ENCODE measurements around the gene SH2D3C. TPM values are rescaled to one million over a fixed set of nuclear protein-coding genes. Genes with fewer than 3 reads are reported as not detected.
A peak's percentile ranks its signal among the peaks of the same experiment; 100 is the strongest.

The SH2D3C gene
- total and polyA plus RNA-seq, 9 of the 15 experiments (the other 6 are each of a cell fraction or from before 2014, with no cell fraction given) = 0.03 to 1.2 (median 0.22) TPM; not detected in 1

- Histone ChIP-seq H3K9me3 (replicated peaks; ENCODE audit: control insufficient read depth, insufficient read depth, low read depth, low read length) (no peaks in the 10 kb centered on the region), H3K9ac (ENCODE audit: insufficient read depth in 1 of 2, low read depth in 2 of 2, low read length in 2 of 2) (peak overlapping the region in 1 of 2 experiments; percentile 91; a peak in 1 of 4 replicates), H3K79me2 (ENCODE audit: control insufficient read depth, insufficient read depth, low read length) (no peaks in the 10 kb centered on the region), H3K4me2 (ENCODE audit: insufficient read depth, low read length) (peak overlapping the region; percentile 74), H3K27ac (ENCODE audit: extremely low read depth, low read depth, low read length) (no peak overlapping the region), H3K27me3 (ENCODE audit: control insufficient read depth in 2 of 2, insufficient read depth in 2 of 2, low read length in 2 of 2) (no peaks in the 10 kb centered on the region), H2AFZ (ENCODE audit: low read depth, low read length) (peak overlapping the region; percentile 92), H3K4me3 (no peak overlapping the region), H4K20me1 (replicated peaks; ENCODE audit: control insufficient read depth, insufficient read depth, low read length) (no peaks in the 10 kb centered on the region), H3K4me1 (replicated peaks in 1 of 2; ENCODE audit: control insufficient read depth in 2 of 2, insufficient read depth in 2 of 2, low read length in 2 of 2) (peaks cover 29 to 40% of the 10 kb centered on the region in 2 experiments), H3K9me1 (ENCODE audit: control insufficient read depth, insufficient read depth, low read length) (no peaks in the 10 kb centered on the region), H3K36me3 (ENCODE audit: control insufficient read depth, insufficient read depth, low read length) (no peaks in the 10 kb centered on the region)
- POLR2A ChIA-PET = interaction anchor here (1.0 to 1.6 kb wide), 2 partner anchors 9 to 15 kb away, joined by 3 to 4 read pairs; no protein-coding TSS in a partner anchor
- in situ Hi-C loops (cut with MboI) = no loop called here
- CTCF ChIA-PET (ENCODE audit: low intra/inter-chr PET ratio) = no interaction called here
- DNase-seq (ENCODE audit: extremely low read depth in 1 of 4, low spot score in 3 of 4) (no peak), FAIRE-seq (no peak), ATAC-seq (no peak)
- WGBS (ENCODE audit: insufficient coverage, low coverage, missing lambda C conversion rate) = 72% methylated on average over 6 of the region's 7 CpGs
- TF ChIP-seq NFE2 (IDR thresholded peaks at IDR 0.05; ENCODE audit: low read depth) (no peak), LCOR (CRISPR knock-in tag; IDR thresholded peaks at IDR 0.05) (0 out of 2 replicates have a peak, but pooled peaks have one; percentile 11)
- intact Hi-C loops (cut with micrococcal nuclease) = no loop called here
- no TSS peak for BruUV-seq (replicated peaks)
Measured at GRCh38 chr9:127826253-127826913, 47.9 kb upstream of the SH2D3C start.

GRCh38 chr9:127825319-127826051, 47.0 kb upstream of the SH2D3C start:
- DNase-seq (ENCODE audit: extremely low read depth in 1 of 4, low spot score in 3 of 4) (peak; percentile 81 to 89 (median 86)), FAIRE-seq (peak; percentile 80), ATAC-seq (peak; percentile 79)
- CTCF ChIA-PET (ENCODE audit: low intra/inter-chr PET ratio) = no interaction called here
- Histone ChIP-seq H3K36me3 (ENCODE audit: control insufficient read depth, insufficient read depth, low read length) (no peaks in the 10 kb centered on the region), H3K27me3 (ENCODE audit: control insufficient read depth in 2 of 2, insufficient read depth in 2 of 2, low read length in 2 of 2) (no peaks in the 10 kb centered on the region), H3K9ac (ENCODE audit: insufficient read depth in 1 of 2, low read depth in 2 of 2, low read length in 2 of 2) (peak overlapping the region; percentile 21 to 91), H3K9me1 (ENCODE audit: control insufficient read depth, insufficient read depth, low read length) (no peaks in the 10 kb centered on the region), H3K4me1 (replicated peaks in 1 of 2; ENCODE audit: control insufficient read depth in 2 of 2, insufficient read depth in 2 of 2, low read length in 2 of 2) (peaks cover 29 to 40% of the 10 kb centered on the region in 2 experiments), H3K79me2 (ENCODE audit: control insufficient read depth, insufficient read depth, low read length) (no peaks in the 10 kb centered on the region), H3K9me3 (replicated peaks; ENCODE audit: control insufficient read depth, insufficient read depth, low read depth, low read length) (no peaks in the 10 kb centered on the region), H3K27ac (ENCODE audit: extremely low read depth, low read depth, low read length) (no peak overlapping the region; the same call in 1 of the 3 replicates), H4K20me1 (replicated peaks; ENCODE audit: control insufficient read depth, insufficient read depth, low read length) (no peaks in the 10 kb centered on the region), H3K4me3 (0 out of 2 replicates have a peak overlapping the region, but pooled peaks have one; percentile 24), H2AFZ (ENCODE audit: low read depth, low read length) (peak overlapping the region; percentile 92), H3K4me2 (ENCODE audit: insufficient read depth, low read length) (peak overlapping the region; percentile 74)
- POLR2A ChIA-PET = interaction anchor here (0.9 to 1.4 kb wide), 5 partner anchors 8 to 318 kb away, joined by 3 to 4 read pairs (median 3); no protein-coding TSS in a partner anchor
- no TSS peak for BruUV-seq (replicated peaks)
- in situ Hi-C loops (cut with MboI) (no loop called here), intact Hi-C loops (cut with micrococcal nuclease) (no loop called here)
- WGBS (ENCODE audit: insufficient coverage, low coverage, missing lambda C conversion rate) = 37% methylated on average over 15 of the region's 42 CpGs
- TF ChIP-seq ARID2 (IDR thresholded peaks at IDR 0.05) (no peak), DPF2 (IDR thresholded peaks at IDR 0.05) (0 out of 2 replicates have a peak, but pooled peaks have one; percentile 11), BHLHE40 (IDR thresholded peaks at IDR 0.05; ENCODE audit: low read length) (peak; percentile 58), FOXP1 (CRISPR knock-in tag; IDR thresholded peaks at IDR 0.05) (no peak), SMC3 (conservative IDR thresholded peaks at IDR 0.05; ENCODE audit: insufficient read depth, low read depth, low read length) (peak; percentile 46; the same call in 1 of the 2 replicates), ZNF77 (CRISPR knock-in tag; IDR thresholded peaks at IDR 0.05) (no peak), ZNF217 (CRISPR knock-in tag; IDR thresholded peaks at IDR 0.05) (no peak), TEAD2 (tag; IDR thresholded peaks at IDR 0.05) (no peak), SMARCE1 (IDR thresholded peaks at IDR 0.05) (peak; percentile 47; the same call in 1 of the 2 replicates), CHD1 (IDR thresholded peaks at IDR 0.05; ENCODE audit: low read length) (no peak), MAX (CRISPR knock-in tag; IDR thresholded peaks at IDR 0.05) (0 out of 2 replicates have a peak, but pooled peaks have one; percentile 18)

All from K562 (cell line).